ENCODE results near the gene SMIM20.

GRCh38 chr4:25872851-25873631 is 41.0 kb upstream of the SMIM20 start:
- TF ChIP-seq CTCF (IDR thresholded peaks at IDR 0.05; ENCODE audit: borderline replicate concordance, extremely low read depth, low read length, poor library complexity, severe bottlenecking): no peak
- no peak for TF ChIP-seq EZH2 (IDR thresholded peaks at IDR 0.05; ENCODE audit: borderline replicate concordance, low read depth, low read length, severe bottlenecking)
